Activated CD4-positive, alpha-beta T cell treated with anti-CD3 and anti-CD28 coated beads, Interleukin-2, amount 50 U/mL, for 24 hours (primary cell): ENCODE data around the gene MYCL.
"Not testable (repeated sequence)": the region's sequence is repeated elsewhere in the genome, so short reads cannot be mapped to it uniquely, and the experiment has no call there.

Experiments
- DNase-seq, 2 donors: peaks; one replicate each; pipeline ENCODE4 v3.0.0-alpha.2; 2020; ENCODE audit warnings: low read depth in 1 of 2, low spot score in 1 of 2

The MYCL gene

DNA sequence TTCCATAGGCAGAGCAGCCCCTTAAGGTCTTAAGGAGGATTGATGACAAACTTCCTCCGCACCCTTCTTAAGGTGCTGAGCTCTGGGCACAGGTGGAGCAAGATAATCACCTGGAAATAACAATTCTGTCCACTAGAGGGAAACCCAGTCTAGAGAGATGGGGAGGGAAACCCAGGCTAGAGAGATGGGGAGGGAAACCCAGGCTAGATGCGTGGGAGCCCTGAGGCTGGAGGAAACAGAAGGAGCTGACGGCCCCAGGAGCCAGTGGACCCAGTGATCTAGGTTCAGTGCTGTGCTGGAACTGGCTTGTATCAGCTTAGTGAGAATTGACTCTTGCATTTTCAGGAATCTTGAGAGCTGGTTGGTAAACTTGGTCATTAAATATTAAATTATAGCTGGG lies 17.8 kb upstream of the MYCL start:
- peak; percentile 9 to 51 for DNase-seq

GRCh38 chr1:39917825-39918224 lies 16.1 kb upstream of the MYCL start:
- DNase-seq, result no peak

DNA sequence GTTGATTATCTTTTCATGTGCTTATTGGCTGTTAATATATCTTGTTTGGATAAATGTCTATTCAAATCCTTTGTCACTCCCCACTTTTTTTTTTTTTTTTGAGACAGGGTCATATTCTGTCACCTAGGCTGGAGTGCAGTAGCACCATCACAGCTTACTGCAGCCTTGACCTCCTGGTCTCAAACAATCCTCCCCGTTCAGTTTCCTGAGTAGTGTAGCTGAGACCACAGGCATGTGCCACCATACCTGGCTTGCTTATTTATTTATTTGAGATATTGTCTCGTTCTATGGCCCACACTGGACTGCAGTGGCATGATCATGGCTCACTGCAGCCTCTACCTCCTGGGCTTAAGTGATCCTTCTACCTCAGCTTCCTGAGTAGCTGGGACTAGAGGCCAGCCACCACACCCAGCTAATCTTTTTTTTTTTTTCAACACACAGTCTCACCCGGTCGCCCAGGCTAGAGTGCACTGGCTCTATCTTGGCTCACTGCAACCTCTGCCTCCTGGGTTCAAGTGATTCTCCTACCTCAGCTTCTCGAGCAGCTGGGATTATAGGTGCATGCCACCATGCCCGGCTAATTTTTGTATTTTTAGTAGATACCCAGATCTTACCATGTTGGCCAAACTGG lies 13.9 kb upstream of the MYCL start:
- no peak for DNase-seq

GRCh38 chr1:39913136-39913535 lies 11.4 kb upstream of the MYCL start:
- DNase-seq, result not testable (repeated sequence)

DNA sequence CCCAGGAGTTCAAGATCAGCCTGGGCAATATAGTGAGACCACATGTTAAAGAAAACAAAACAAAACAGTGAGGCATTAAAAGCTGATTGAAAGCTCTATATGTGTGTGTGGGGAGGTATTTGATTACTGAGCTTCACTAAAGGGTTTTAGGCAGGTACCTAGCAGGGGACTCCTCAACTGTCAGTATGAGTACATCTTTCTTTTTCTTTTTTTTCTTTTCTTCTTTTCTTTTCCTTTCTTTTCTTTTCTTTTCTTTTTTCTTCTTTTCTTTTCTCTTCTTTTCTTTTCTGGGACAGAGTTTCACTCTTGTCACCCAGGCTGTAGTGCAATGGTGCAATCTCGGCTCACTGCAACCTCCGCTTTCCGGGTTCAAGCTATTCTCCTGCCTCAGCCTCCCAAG lies 8.5 kb upstream of the MYCL start:
- DNase-seq, result no peak

GRCh38 chr1:39908534-39908933 lies 6.8 kb upstream of the MYCL start:
- no peak for DNase-seq

- DNase-seq, result no peak
These were observed 6.1 kb upstream of the MYCL start for GRCh38 chr1:39907528-39908453.

DNA sequence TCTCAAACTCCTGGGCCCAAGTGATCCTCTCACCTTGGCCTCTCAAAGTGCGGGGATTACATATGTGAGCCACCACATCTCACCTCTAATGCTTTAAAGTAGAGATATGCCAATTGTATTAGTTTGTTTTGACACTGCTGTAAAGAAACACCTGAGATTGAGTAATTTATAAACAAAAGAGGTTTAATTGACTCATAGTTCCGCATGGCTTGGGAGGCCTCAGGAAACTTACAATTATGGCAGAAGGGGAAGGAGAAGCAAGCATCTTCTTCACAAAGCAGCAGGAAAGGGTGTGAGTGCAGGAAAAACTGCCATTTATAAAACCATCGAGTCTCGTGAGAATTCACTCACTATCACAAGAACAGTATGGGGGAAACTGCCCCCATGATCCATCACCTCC lies 3.5 kb upstream of the MYCL start:
- no peak for DNase-seq

- no peak for DNase-seq
These were observed 717 bp upstream of the MYCL start for GRCh38 chr1:39902460-39902807.

DNA sequence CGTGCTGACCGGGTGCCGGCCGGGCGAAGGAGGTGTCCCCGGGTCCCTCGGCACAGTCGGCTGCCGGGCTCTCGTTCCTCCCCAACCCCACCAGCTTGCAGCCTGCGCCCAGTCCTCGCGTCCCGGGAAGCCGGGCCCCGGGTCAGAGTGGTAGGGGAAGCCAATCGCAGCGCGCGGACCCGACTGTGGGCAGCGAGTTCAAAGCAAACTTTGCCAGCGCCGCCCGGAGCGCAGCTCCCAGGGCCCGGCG lies 328 bp downstream of the MYCL start:
- no peak for DNase-seq

- DNase-seq, result no peak
These were observed 854 bp downstream of the MYCL start for GRCh38 chr1:39900662-39901463.

GRCh38 chr1:39899611-39900538 lies 1.8 kb downstream of the MYCL start:
- no peak for DNase-seq

GRCh38 chr1:39898648-39899603 lies 2.8 kb downstream of the MYCL start:
- DNase-seq, result no peak

GRCh38 chr1:39898191-39898590 lies 3.5 kb downstream of the MYCL start:
- no peak for DNase-seq

GRCh38 chr1:39896909-39897685 lies 4.6 kb downstream of the MYCL start:
- no peak for DNase-seq

GRCh38 chr1:39895731-39896480 lies 5.8 kb downstream of the MYCL start:
- DNase-seq, result no peak

DNA sequence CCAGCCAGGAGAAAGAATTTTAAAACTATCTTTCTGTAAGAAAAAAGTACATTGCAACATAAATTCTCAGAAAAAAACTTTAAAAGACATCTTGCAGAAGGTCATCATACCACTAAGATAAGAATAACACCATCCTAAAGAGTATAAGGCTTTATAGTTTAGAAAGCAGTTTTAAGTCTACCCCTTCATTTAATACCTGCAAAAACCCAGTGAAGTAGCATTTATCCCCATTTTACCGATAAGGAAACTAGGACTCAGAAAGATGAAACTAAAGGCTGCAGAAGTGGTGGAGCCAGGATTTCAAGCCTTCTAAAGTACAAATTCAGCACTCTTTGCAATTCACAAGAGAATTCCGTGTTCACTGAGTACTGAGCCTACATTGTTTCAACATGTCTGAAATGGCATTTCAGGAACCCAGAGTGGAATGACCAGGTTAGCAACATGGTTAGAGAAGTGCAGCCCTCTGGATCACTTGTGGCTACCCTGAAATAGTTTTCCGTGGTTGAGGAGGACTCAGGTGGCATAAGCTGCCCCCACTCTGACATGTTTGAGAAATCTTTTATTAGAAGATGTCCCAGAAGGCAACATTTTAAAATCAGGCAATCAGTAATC lies 6.7 kb downstream of the MYCL start:
- DNase-seq, result no peak
